ENCODE data around the gene PLEKHG4B. TPM values are rescaled to one million over a fixed set of nuclear protein-coding genes. Genes with fewer than 3 reads are reported as not detected.

The PLEKHG4B gene
- total and polyA plus RNA-seq, 4 donors: 0.05 to 0.21 TPM; not detected in 2

DNA sequence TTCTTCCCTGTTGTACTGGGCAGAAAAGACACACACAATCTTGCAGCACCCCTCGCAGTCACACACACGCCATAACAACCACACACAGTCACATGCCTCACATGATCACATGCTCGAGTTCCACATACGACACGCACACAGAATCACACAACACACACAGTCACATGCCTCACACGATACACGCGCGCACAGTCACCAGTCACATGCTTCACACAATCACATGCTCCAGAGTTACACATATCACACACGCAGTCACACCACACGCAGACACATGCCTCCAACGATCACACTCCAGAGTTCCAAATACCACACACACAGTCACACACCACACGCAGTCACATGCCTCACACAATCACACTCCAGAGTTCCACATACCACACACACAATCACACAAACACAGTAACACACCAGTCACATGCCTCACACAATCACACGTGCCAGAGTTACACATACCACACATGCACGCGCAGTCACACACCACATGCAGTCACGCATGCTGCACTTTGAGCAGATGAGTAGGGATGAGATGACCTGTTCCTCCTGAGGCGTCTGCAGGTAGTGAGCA, 50.4 kb downstream of the PLEKHG4B start:
- H3K27ac ChIP-seq (ENCODE audit: low read depth in 1 of 2, low read length in 2 of 2): no peak overlapping the region
- DNase-seq (no peak), ATAC-seq (ENCODE audit: low FRiP score) (no peak)
- intact Hi-C loops (cut with DNase I): no loop called here
- WGBS, 2 donors: 94 to 95% methylated on average over 18 of the region's 18 CpGs
- H3K27me3 ChIP-seq (ENCODE audit: control insufficient read depth in 1 of 2, insufficient read depth in 2 of 2, low read length in 1 of 2): no peaks in the 10 kb centered on the region
- no peaks in the 10 kb centered on the region for H3K4me1 ChIP-seq (ENCODE audit: control insufficient read depth in 1 of 2, insufficient read depth in 2 of 2, low read length in 2 of 2)
- H3K36me3 ChIP-seq (ENCODE audit: control insufficient read depth in 1 of 2, insufficient read depth in 2 of 2, low read length in 1 of 2): no peaks in the 10 kb centered on the region
- no peak overlapping the region for H3K4me3 ChIP-seq (ENCODE audit: low read length in 2 of 2)
- H3K9me3 ChIP-seq (ENCODE audit: control insufficient read depth, low read length): peaks cover 5% of the 10 kb centered on the region

DNA sequence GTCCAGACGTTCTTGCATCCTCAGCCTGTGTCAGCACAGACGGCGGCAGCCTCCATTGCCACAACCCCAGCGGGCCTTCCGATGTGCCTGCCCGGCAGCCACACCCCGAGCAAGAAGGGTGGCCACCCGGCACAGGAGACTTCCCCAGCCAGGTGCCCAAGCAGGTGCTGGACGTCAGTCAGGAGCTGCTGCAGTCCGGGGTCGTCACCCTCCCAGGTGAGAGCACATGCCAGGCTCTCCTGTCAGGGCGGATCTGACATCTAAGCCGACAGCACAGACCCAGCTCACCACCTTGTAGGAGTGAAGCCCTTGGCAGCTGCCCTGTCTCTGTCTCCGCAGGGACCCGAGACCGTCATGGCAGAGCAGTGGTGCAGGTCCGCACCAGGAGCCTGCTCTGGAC, 51.1 kb downstream of the PLEKHG4B start:
- H3K36me3 ChIP-seq (ENCODE audit: control insufficient read depth in 1 of 2, insufficient read depth in 2 of 2, low read length in 1 of 2): no peaks in the 10 kb centered on the region
- WGBS, 2 donors: 90 to 94% methylated on average over 17 of the region's 17 CpGs
- no peaks in the 10 kb centered on the region for H3K27me3 ChIP-seq (ENCODE audit: control insufficient read depth in 1 of 2, insufficient read depth in 2 of 2, low read length in 1 of 2)
- H3K27ac ChIP-seq (ENCODE audit: low read depth in 1 of 2, low read length in 2 of 2): no peak overlapping the region
- H3K4me3 ChIP-seq (ENCODE audit: low read length in 2 of 2): no peak overlapping the region
- intact Hi-C loops (cut with DNase I): no loop called here
- no peak for DNase-seq
- ATAC-seq (ENCODE audit: low FRiP score): no peak
- peaks cover 6% of the 10 kb centered on the region for H3K9me3 ChIP-seq (ENCODE audit: control insufficient read depth, low read length)
- no peaks in the 10 kb centered on the region for H3K4me1 ChIP-seq (ENCODE audit: control insufficient read depth in 1 of 2, insufficient read depth in 2 of 2, low read length in 2 of 2)

DNA sequence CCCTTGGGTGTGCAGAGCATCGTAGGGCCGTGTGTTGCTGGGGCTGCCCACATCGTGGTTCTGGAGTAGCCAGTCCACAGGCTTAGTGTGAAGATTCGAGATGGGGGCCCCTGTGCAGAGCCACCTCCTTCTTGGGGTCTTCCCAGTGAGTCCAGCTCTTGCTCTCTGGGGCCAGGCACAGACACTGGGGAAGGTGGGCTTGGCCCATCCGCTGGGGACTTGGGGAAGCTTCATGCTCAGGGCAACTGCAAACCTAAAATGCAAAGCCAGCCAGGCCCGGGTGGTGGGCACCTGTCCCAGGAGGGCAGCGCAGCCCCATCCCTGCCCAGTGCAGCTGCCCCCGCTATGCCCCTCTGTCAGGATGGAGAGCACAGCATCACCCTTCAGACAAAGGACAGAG, 53.0 kb downstream of the PLEKHG4B start:
- DNase-seq (no peak), ATAC-seq (ENCODE audit: low FRiP score) (no peak)
- Histone ChIP-seq H3K27ac (ENCODE audit: low read depth in 1 of 2, low read length in 2 of 2) (no peak overlapping the region), H3K4me3 (ENCODE audit: low read length in 2 of 2) (no peak overlapping the region), H3K4me1 (ENCODE audit: control insufficient read depth in 1 of 2, insufficient read depth in 2 of 2, low read length in 2 of 2) (no peaks in the 10 kb centered on the region), H3K36me3 (ENCODE audit: control insufficient read depth in 1 of 2, insufficient read depth in 2 of 2, low read length in 1 of 2) (no peaks in the 10 kb centered on the region), H3K27me3 (ENCODE audit: control insufficient read depth in 1 of 2, insufficient read depth in 2 of 2, low read length in 1 of 2) (no peaks in the 10 kb centered on the region), H3K9me3 (ENCODE audit: control insufficient read depth, low read length) (peaks cover 6% of the 10 kb centered on the region)
- 91 to 94% methylated on average over 8 of the region's 8 CpGs for WGBS, 2 donors
- intact Hi-C loops (cut with DNase I): no loop called here

DNA sequence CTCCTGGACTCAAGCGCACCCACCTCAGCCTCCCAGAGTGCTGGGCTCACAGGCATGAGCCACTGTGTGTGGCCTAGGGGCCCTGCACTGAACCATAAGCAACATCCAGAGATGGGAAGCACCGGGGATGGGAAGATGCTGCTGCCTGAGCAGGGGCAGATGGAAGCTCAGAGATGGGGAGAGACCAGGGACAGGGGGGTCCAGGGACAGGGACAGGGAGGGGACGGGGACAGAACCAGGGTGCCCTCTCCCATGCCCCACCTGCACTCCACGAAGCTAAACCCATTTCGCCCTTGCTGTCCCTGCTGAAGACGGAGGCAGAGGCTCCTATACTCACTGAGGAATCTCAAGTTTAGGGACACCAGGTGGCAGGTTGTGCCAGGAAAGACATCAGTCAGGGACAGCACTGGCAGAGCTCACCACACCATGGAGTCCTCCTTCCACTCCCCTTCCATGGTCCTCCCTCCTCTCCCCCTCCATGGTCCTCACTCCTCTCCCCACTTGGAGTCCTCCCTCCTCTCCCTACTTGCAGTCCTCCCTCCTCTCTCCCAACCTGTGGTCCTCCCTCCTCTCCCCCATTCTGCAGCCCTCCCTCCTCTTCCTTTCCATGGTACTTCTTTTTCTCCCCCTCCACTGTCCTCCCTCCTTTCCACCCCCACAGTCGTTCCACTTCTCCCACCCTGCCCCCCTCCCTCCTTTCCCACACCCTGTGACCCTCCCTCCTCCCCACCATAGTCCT, 53.8 kb downstream of the PLEKHG4B start:
- Histone ChIP-seq H3K27ac (ENCODE audit: low read depth in 1 of 2, low read length in 2 of 2) (no peak overlapping the region), H3K4me1 (ENCODE audit: control insufficient read depth in 1 of 2, insufficient read depth in 2 of 2, low read length in 2 of 2) (no peaks in the 10 kb centered on the region), H3K27me3 (ENCODE audit: control insufficient read depth in 1 of 2, insufficient read depth in 2 of 2, low read length in 1 of 2) (no peaks in the 10 kb centered on the region), H3K36me3 (ENCODE audit: control insufficient read depth in 1 of 2, insufficient read depth in 2 of 2, low read length in 1 of 2) (no peaks in the 10 kb centered on the region), H3K4me3 (ENCODE audit: low read length in 2 of 2) (no peak overlapping the region), H3K9me3 (ENCODE audit: control insufficient read depth, low read length) (peaks cover 6% of the 10 kb centered on the region)
- DNase-seq (no peak), ATAC-seq (ENCODE audit: low FRiP score) (no peak)
- intact Hi-C loops (cut with DNase I): no loop called here
- 92 to 95% methylated on average over 6 to 7 of the region's 7 CpGs for WGBS, 2 donors

DNA sequence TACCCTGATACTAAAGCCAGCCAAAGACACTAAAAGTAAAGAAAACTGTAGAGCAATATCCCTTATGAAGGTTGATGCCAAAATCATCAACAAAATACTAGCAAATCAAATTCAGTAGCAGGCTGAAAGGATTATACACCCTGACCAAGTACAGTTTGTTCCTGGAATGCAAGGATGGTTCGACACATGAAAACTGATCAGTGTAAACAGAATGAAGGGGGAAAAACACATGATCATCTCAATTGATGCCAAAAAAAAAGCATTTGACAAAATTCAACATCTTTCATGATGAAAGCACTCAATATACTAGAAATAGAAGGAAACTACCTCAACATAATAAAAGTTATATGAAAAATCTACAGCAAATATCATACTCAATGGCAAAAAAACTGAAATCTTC, 55.8 kb downstream of the PLEKHG4B start:
- Histone ChIP-seq H3K27ac (ENCODE audit: low read depth in 1 of 2, low read length in 2 of 2) (no peak overlapping the region), H3K9me3 (ENCODE audit: control insufficient read depth, low read length) (peaks cover 6% of the 10 kb centered on the region), H3K27me3 (ENCODE audit: control insufficient read depth in 1 of 2, insufficient read depth in 2 of 2, low read length in 1 of 2) (no peaks in the 10 kb centered on the region), H3K36me3 (ENCODE audit: control insufficient read depth in 1 of 2, insufficient read depth in 2 of 2, low read length in 1 of 2) (no peaks in the 10 kb centered on the region), H3K4me3 (ENCODE audit: low read length in 2 of 2) (no peak overlapping the region), H3K4me1 (ENCODE audit: control insufficient read depth in 1 of 2, insufficient read depth in 2 of 2, low read length in 2 of 2) (no peaks in the 10 kb centered on the region)
- 100% methylated on average over 1 of the region's 1 CpG for WGBS, 2 donors
- DNase-seq: no peak
- no peak for ATAC-seq (ENCODE audit: low FRiP score)
- intact Hi-C loops (cut with DNase I): no loop called here

DNA sequence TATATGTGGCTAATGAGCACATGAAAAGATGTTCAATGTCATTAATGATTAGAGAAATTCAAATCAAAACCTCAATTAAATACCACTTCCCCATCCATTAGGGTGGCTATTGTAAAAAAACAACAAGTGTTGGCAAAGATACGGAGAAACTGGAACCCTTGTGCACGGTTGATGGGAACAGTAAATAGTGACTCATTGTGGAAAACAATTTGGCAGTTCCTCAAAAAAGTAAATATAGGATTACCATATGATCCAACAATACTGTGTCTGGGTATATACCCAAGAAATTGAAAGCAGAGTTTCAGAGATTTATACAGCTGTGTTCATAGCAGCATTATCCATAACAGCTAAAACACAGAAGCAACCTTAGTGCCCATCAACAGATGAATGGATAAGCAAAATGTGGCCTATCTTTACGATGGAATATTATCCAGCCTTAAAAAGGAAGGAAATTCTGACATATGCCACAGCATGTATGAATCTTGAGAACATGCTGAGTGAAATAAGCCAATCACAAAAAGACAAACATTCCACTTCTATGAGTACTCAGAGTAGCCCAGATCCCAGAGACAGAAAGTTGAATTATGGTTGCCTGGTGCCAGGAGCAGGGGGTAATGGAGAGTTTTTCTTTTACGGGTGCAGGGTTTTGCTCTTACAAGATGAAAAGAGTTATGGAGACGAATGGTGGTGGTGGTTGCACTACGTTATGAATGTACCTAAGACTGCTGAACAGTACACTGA, 57.9 kb downstream of the PLEKHG4B start:
- Histone ChIP-seq H3K4me1 (ENCODE audit: control insufficient read depth in 1 of 2, insufficient read depth in 2 of 2, low read length in 2 of 2) (no peaks in the 10 kb centered on the region), H3K36me3 (ENCODE audit: control insufficient read depth in 1 of 2, insufficient read depth in 2 of 2, low read length in 1 of 2) (no peaks in the 10 kb centered on the region), H3K27me3 (ENCODE audit: control insufficient read depth in 1 of 2, insufficient read depth in 2 of 2, low read length in 1 of 2) (no peaks in the 10 kb centered on the region), H3K9me3 (ENCODE audit: control insufficient read depth, low read length) (peaks cover 6% of the 10 kb centered on the region), H3K27ac (ENCODE audit: low read depth in 1 of 2, low read length in 2 of 2) (no peak overlapping the region), H3K4me3 (ENCODE audit: low read length in 2 of 2) (no peak overlapping the region)
- ATAC-seq (ENCODE audit: low FRiP score): no peak
- WGBS, 2 donors: 54 to 57% methylated on average over 6 of the region's 6 CpGs
- DNase-seq: no peak
- intact Hi-C loops (cut with DNase I): no loop called here

DNA sequence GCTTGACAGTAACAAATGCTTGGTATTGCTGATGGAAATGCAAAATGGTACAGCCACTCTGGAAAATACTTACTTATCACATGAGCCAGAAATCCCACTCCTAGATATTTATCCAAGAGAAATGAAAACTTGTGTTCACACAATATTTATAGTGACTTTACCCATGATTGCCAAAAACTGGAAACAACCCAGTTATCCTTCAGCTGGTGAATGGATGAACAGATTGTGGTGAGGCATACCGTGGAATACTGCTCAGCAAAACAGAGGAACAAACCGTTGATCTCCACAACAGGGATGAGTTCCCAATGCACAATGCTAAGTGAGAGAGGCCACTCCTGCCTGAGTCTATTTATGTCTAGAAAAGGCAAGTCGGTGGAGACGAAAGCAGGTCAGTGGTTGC, 58.8 kb downstream of the PLEKHG4B start:
- 77 to 81% methylated on average over 4 of the region's 4 CpGs for WGBS, 2 donors
- H3K9me3 ChIP-seq (ENCODE audit: control insufficient read depth, low read length): peaks cover 6% of the 10 kb centered on the region

DNA sequence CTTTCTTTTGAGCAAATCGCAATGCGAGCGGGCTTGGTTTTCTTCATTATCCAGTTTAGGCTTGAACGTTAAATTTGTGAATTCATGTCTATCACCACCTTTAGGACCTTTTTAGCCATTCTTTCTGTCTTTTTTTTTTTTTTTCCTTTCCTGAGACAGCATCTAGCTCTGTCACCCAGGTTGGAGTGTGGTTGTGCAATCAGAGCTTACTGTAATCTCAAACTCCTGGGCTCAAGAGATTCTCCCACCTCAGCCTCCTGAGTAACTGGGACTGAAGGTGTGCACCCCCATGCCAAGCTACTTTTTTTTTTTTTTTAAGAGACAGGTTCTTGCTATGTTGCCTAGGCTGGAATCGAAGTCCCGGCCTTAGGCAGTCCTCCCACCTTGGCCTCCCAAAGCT, 60.1 kb downstream of the PLEKHG4B start:
- no peak for DNase-seq
- Histone ChIP-seq H3K9me3 (ENCODE audit: control insufficient read depth, low read length) (peaks cover 3% of the 10 kb centered on the region), H3K27ac (ENCODE audit: low read depth in 1 of 2, low read length in 2 of 2) (no peak overlapping the region), H3K27me3 (ENCODE audit: control insufficient read depth in 1 of 2, insufficient read depth in 2 of 2, low read length in 1 of 2) (no peaks in the 10 kb centered on the region), H3K4me3 (ENCODE audit: low read length in 2 of 2) (no peak overlapping the region), H3K36me3 (ENCODE audit: control insufficient read depth in 1 of 2, insufficient read depth in 2 of 2, low read length in 1 of 2) (no peaks in the 10 kb centered on the region), H3K4me1 (ENCODE audit: control insufficient read depth in 1 of 2, insufficient read depth in 2 of 2, low read length in 2 of 2) (no peaks in the 10 kb centered on the region)
- intact Hi-C loops (cut with DNase I): no loop called here
- ATAC-seq (ENCODE audit: low FRiP score): no peak
- WGBS, 2 donors: 95 to 96% methylated on average over 6 of the region's 6 CpGs

More for the DNA sequence above, 58.8 kb downstream of the PLEKHG4B start:
- H3K4me1 ChIP-seq (ENCODE audit: control insufficient read depth in 1 of 2, insufficient read depth in 2 of 2, low read length in 2 of 2): no peaks in the 10 kb centered on the region
- ATAC-seq (ENCODE audit: low FRiP score): no peak
- H3K27me3 ChIP-seq (ENCODE audit: control insufficient read depth in 1 of 2, insufficient read depth in 2 of 2, low read length in 1 of 2): no peaks in the 10 kb centered on the region
- H3K36me3 ChIP-seq (ENCODE audit: control insufficient read depth in 1 of 2, insufficient read depth in 2 of 2, low read length in 1 of 2): no peaks in the 10 kb centered on the region
- no peak overlapping the region for H3K4me3 ChIP-seq (ENCODE audit: low read length in 2 of 2)
- no peak for DNase-seq
- H3K27ac ChIP-seq (ENCODE audit: low read depth in 1 of 2, low read length in 2 of 2): no peak overlapping the region
- intact Hi-C loops (cut with DNase I): no loop called here

DNA sequence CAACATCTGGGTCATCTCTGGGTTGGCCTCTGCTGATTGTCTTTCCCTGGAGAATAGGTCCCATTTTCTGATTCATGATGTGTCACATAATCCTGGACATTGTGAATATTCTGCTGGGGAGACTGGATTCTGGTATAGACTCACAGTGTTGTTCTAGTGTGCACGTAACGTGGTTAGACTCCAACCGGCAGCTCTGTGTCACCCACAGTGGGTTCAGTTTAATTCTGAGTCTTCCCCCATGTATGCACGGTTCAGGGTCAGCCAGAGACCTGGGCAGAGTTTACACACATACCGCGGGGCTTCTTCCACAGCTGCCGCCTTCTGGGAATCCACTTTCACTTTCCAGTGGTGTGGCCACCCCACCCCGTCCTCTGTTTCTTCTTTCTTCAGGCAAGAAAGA, 61.3 kb downstream of the PLEKHG4B start:
- H3K27me3 ChIP-seq (ENCODE audit: control insufficient read depth in 1 of 2, insufficient read depth in 2 of 2, low read length in 1 of 2): no peaks in the 10 kb centered on the region
- no peaks in the 10 kb centered on the region for H3K9me3 ChIP-seq (ENCODE audit: control insufficient read depth, low read length)
- no peak overlapping the region for H3K27ac ChIP-seq (ENCODE audit: low read depth in 1 of 2, low read length in 2 of 2)
- 93 to 94% methylated on average over 8 of the region's 8 CpGs for WGBS, 2 donors
- H3K4me3 ChIP-seq (ENCODE audit: low read length in 2 of 2): no peak overlapping the region
- intact Hi-C loops (cut with DNase I): no loop called here
- ATAC-seq (ENCODE audit: low FRiP score) (no peak), DNase-seq (no peak)
- H3K4me1 ChIP-seq (ENCODE audit: control insufficient read depth in 1 of 2, insufficient read depth in 2 of 2, low read length in 2 of 2): no peaks in the 10 kb centered on the region
- no peaks in the 10 kb centered on the region for H3K36me3 ChIP-seq (ENCODE audit: control insufficient read depth in 1 of 2, insufficient read depth in 2 of 2, low read length in 1 of 2)

All from aorta (tissue), 5 donors.